Omental fat pad (tissue), 4 donors: ENCODE measurements around the gene PFDN5. TPM values are rescaled to one million over a fixed set of nuclear protein-coding genes. Genes with fewer than 3 reads are reported as not detected.

ENCODE experiments used
- ATAC-seq: fragments of 150-250 bp; one replicate; pipeline ENCODE4 v1.9.1; 2016; ENCODE audit warnings: mild to moderate bottlenecking, moderate library complexity; ENCODE audit not compliant: low FRiP score
- DNase-seq: peaks from one replicate; pipeline ENCODE4 v3.0.0-alpha.2; 2019; ENCODE audit warnings: low spot score
- total RNA-seq, 4 donors: library from RNA; depleted of rRNA; stranded (reverse); fragments of >200 nt; gene quantifications; one replicate each; pipeline ENCODE4 v1.1.0, GENCODE V29; 2016
- TF ChIP-seq, protein P1 (sequence below), 3 donors: fragments of 450-650 bp; IDR thresholded peaks; one replicate each; pipeline ENCODE4 v1.5.1; 2016 to 2017; ENCODE audit warnings: antibody characterized with exemption in 3 of 3, mild to moderate bottlenecking in 3 of 3, moderate library complexity in 2 of 3

PFDN5 gene
- 100 to 1,000 TPM; 527 to 674 (median 592) TPM for total RNA-seq

DNA sequence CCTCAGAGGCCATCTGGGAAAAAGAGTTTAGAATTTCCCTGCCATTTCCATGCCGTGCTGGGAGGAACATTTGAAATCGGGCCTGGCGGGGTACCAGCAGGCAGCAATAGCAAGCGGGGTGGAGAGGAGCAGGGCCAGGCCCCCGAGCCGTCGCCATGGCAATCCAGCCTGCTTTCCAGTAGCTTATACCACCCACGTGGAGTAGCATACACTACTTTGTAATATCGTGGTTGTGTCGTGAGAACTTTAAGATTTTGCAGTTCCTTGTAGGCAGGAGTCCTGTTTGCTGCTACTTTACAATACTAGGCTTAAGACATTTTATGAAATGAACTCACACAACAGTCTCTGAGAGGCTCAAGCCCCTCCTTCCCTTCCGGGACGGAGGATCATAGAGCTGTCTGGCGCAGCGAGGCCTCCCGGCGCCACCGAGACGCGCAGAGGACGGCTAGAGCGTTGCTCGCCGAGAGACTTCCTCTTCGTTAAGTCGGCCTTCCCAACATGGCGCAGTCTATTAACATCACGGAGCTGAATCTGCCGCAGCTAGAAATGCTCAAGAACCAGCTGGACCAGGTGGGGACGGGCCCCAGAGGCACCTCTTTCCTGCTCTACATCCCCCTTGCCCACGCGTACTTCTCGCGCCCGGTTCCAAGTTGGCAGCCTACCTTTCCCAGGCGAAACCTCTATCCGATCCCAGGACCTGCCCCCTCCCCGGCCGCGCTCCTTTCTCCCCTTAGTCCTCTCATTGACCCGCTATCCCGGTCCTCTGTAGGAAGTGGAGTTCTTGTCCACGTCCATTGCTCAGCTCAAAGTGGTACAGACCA lies at the start of gene PFDN5:
Gene PFDN5 (plus strand): TSS at position 473 of the 821 bp plus-strand sequence. CDS start 26 bp downstream, at position 499.
- TF ChIP-seq, protein P1, sequence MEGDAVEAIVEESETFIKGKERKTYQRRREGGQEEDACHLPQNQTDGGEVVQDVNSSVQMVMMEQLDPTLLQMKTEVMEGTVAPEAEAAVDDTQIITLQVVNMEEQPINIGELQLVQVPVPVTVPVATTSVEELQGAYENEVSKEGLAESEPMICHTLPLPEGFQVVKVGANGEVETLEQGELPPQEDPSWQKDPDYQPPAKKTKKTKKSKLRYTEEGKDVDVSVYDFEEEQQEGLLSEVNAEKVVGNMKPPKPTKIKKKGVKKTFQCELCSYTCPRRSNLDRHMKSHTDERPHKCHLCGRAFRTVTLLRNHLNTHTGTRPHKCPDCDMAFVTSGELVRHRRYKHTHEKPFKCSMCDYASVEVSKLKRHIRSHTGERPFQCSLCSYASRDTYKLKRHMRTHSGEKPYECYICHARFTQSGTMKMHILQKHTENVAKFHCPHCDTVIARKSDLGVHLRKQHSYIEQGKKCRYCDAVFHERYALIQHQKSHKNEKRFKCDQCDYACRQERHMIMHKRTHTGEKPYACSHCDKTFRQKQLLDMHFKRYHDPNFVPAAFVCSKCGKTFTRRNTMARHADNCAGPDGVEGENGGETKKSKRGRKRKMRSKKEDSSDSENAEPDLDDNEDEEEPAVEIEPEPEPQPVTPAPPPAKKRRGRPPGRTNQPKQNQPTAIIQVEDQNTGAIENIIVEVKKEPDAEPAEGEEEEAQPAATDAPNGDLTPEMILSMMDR (IDR thresholded peaks at IDR 0.05), result no peak
- ATAC-seq (peak; percentile 86), DNase-seq (peak; percentile 59)

DNA sequence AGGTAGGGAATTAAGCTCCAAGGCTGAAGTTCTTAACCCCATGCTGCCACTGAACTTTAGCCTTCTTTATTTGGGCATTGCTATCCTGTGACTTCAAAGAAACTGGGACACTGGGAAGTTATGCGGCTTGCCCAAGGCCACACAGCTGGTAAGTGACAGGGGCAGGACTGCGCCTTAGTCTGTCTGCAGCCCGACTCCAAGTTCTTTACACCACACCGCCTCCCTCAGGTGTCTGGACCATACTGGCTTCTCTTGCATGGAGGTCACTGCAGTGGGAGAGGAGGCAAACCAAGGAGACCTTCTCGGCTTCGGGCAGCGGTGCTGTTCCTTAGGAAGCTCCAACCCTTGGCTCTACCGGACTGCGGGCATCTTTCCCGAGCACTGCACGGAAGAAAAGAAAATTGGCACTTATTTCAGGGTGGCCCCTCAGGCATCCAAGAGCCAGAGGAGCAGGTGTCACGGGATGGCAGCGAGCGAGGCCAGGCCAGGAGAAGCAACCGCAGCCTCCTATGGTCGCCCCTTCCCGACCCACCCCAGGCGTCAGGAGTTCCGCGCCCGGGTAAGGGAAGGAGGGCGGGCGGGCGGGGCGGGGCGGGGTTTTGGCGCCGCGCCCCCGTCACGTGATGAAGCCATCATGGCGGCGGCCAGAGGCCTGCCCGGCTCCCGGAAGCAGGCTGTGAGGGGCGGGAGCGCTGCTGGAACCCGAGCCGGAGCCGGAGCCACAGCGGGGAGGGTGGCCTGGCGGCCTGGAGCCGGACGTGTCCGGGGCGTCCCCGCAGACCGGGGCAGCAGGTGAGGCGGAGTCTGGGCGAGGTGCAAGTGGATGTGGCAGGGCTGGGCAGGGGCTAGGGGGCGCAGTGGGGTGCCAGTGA lies 43.6 kb upstream of the PFDN5 start:
- TF ChIP-seq, protein P1 (IDR thresholded peaks at IDR 0.05), result no peak
- ATAC-seq, result peak; percentile 87
- no peak for DNase-seq

DNA sequence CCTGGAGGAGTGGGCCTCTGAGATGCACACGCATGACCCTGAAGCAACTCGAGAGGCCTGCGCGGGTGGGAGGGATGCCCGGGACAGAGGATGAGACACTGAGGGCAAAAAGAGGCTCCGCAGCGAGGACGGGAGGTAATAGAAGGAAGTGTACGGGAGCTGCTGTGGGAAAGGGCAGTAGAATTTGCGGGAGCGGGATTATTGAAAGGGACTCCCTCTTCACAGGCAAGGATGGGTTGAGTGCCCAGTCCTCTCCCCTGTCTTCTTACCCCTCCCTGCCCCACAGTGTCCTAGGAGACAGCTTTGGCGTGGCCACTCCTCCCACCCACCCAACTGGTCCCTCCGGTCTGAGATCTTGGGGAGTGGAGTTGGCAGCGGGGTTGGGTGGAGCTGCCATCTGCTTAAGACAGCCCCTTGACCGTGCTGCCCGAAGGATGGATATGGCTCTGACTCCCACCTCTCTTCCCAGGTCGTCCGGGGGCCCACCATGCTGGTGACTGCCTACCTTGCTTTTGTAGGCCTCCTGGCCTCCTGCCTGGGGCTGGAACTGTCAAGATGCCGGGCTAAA lies 42.9 kb upstream of the PFDN5 start:
- ATAC-seq (peak; percentile 80), DNase-seq (no peak)
- TF ChIP-seq, protein P1 (IDR thresholded peaks at IDR 0.05), result no peak

DNA sequence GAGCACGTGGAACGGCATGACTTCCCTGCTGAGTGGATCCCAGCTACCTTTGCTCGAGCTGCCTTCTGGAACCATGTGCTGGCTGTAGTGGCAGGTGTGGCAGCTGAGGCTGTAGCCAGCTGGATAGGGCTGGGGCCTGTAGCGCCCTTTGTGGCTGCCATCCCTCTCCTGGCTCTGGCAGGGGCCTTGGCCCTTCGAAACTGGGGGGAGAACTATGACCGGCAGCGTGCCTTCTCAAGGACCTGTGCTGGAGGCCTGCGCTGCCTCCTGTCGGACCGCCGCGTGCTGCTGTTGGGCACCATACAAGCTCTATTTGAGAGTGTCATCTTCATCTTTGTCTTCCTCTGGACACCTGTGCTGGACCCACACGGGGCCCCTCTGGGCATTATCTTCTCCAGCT lies 42.0 kb upstream of the PFDN5 start:
- no peak for ATAC-seq

DNA sequence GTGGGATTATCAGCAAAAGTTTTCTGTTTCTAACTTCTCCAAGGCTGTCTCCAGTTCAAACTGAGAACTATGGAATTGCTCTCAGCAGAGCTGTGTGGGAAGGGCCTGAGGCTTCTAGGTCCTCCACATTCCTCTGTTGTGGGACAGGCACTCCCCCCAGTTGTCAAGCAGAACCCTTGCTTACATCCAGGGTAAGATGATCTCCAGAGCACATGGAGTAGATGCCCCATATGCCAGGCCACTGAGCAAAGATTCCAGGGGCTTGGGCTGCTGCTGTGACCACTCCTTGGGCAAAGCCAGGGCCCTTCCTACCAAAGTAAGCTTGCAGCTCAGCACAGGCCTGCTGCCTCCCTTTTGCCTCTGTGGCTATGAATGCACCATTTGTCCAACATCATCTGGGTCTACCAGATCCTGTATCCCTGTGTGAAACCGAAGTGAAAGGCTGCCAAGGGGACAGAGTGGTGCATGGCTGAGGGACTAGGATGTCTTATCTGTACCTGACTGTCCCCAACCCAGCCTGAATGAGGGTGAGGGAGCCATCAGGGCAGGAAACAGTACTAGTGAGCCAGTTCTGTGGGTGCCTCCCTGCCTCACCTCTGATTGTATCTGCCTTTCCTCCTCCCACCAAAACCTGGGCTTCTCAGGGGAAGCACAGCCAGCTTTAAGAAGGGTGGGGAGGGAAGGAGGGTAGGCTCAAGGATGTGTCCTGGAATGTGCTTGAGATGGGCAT lies 40.4 kb upstream of the PFDN5 start:
- no peak for DNase-seq
- no peak for ATAC-seq

More for the DNA sequence above, 42.0 kb upstream of the PFDN5 start:
- TF ChIP-seq, protein P1 (IDR thresholded peaks at IDR 0.05), result no peak
- no peak for DNase-seq

DNA sequence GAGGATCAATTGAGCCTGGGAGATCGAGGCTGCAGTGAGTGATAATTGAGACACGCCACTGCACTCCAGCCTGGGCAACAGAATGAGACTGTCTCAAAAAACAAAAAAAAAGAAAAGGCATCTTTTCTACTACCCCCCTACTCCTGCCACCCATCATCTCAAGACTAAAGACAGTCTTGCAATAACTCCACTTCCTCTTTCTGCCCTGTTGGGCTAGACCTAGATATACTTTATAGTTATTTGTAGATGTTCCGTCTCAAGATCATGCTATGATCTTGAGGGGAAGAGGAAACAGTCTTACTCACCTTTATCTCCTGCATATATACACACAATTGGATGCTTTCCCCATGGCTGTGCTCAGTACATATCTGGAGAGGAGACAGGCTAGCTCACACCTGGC lies 39.3 kb upstream of the PFDN5 start:
- TF ChIP-seq, protein P1 (IDR thresholded peaks at IDR 0.05), result no peak
- no peak for ATAC-seq
- DNase-seq, result no peak

More for the DNA sequence above, 40.4 kb upstream of the PFDN5 start:
- TF ChIP-seq, protein P1 (IDR thresholded peaks at IDR 0.05), result no peak
